RPMI7951 (cell line): ENCODE results near the gene FANCM. TPM values are rescaled to one million over a fixed set of nuclear protein-coding genes. Genes with fewer than 3 reads are reported as not detected.
A peak's percentile ranks its signal among the peaks of the same experiment; 100 is the strongest.
"Not testable (repeated sequence)": the region's sequence is repeated elsewhere in the genome, so short reads cannot be mapped to it uniquely, and the experiment has no call there.

Experiments used
- DNase-seq: peaks from one replicate; pipeline ENCODE4 v3.0.0-alpha.2; 2012; ENCODE audit warnings: low read depth
- total RNA-seq: library from RNA; depleted of rRNA; stranded (reverse); fragments of >200 nt; shearing (Covaris generic); gene quantifications from 2 replicates; pipeline ENCODE4 v1.2.3, GENCODE V29; 2014

FANCM gene
- total RNA-seq, 1 experiment from 2014 or later, result 13.3 TPM

- no peak for DNase-seq
These were observed 669 bp downstream of the FANCM start for GRCh38 chr14:45136399-45136798.

GRCh38 chr14:45140661-45141187 lies 5.0 kb downstream of the FANCM start:
- no peak for DNase-seq

- DNase-seq, result not testable (repeated sequence)
These were observed 6.4 kb downstream of the FANCM start for GRCh38 chr14:45142083-45142482.

- no peak for DNase-seq
These were observed 8.9 kb downstream of the FANCM start for GRCh38 chr14:45144658-45145057.

- no peak for DNase-seq
These were observed 9.5 kb downstream of the FANCM start for GRCh38 chr14:45145214-45145613.

GRCh38 chr14:45149602-45150001 lies 13.9 kb downstream of the FANCM start:
- no peak for DNase-seq

- DNase-seq, result no peak
These were observed 14.7 kb downstream of the FANCM start for GRCh38 chr14:45150386-45150890.

- no peak for DNase-seq
These were observed 20.3 kb downstream of the FANCM start for GRCh38 chr14:45156067-45156466.

GRCh38 chr14:45169906-45170305 lies 34.2 kb downstream of the FANCM start:
- DNase-seq, result no peak

- no peak for DNase-seq
These were observed 41.3 kb downstream of the FANCM start for GRCh38 chr14:45177076-45177475.

- no peak for DNase-seq
These were observed 45.6 kb downstream of the FANCM start for GRCh38 chr14:45181329-45181728.

GRCh38 chr14:45181806-45182205 lies 46.1 kb downstream of the FANCM start:
- DNase-seq, result no peak

GRCh38 chr14:45185100-45185814 lies 49.5 kb downstream of the FANCM start:
- DNase-seq, result no peak

GRCh38 chr14:45194964-45195363 lies 59.2 kb downstream of the FANCM start:
- DNase-seq, result no peak

GRCh38 chr14:45198551-45198950 lies 62.8 kb downstream of the FANCM start:
- peak; percentile 70 for DNase-seq

- DNase-seq, result peak; percentile 8
These were observed 63.5 kb downstream of the FANCM start for GRCh38 chr14:45199230-45199629.

GRCh38 chr14:45201905-45202304 lies 66.2 kb downstream of the FANCM start:
- DNase-seq, result peak; percentile 7

GRCh38 chr14:45204241-45204640 lies 68.5 kb downstream of the FANCM start:
- no peak for DNase-seq

- DNase-seq, result no peak
These were observed 74.4 kb downstream of the FANCM start for GRCh38 chr14:45210159-45210558.

- DNase-seq, result no peak
These were observed 75.6 kb downstream of the FANCM start for GRCh38 chr14:45211295-45211694.

- no peak for DNase-seq
These were observed 76.5 kb downstream of the FANCM start for GRCh38 chr14:45212231-45212630.

GRCh38 chr14:45213716-45214115 lies 78.0 kb downstream of the FANCM start:
- DNase-seq, result not testable (repeated sequence)

- not testable (repeated sequence) for DNase-seq
These were observed 78.6 kb downstream of the FANCM start for GRCh38 chr14:45214341-45214740.
